HepG2 (cell line): ENCODE measurements around the gene PRELID1.
A peak's percentile ranks its signal among the peaks of the same experiment; 100 is the strongest.

Experiments used
- EP300 ChIP-seq, 3 experiments: sonication (generic) in 1 of 3; formaldehyde crosslinking in 1 of 3; IDR thresholded peaks; 2 replicates each; pipeline versions ENCODE4 v1.5.1 to v1.6.1; 2011 to 2020; ENCODE audit warnings: low read depth in 2 of 3, low read length in 2 of 3, borderline replicate concordance in 1 of 3, improper control_type of control experiment in 1 of 3, mild to moderate bottlenecking in 1 of 3, missing genetic modification reagents in 1 of 3, moderate library complexity in 1 of 3
- FOXP1 ChIP-seq, 2 experiments: fragments of 450-650 bp in 1 of 2; IDR thresholded peaks; 2 replicates each; pipeline ENCODE4 v1.6.1; 2017 to 2018; ENCODE audit warnings: antibody characterized with exemption in 1 of 2
- RAD21 ChIP-seq: fragments of 450-650 bp; formaldehyde crosslinking; IDR thresholded peaks from 2 replicates; pipeline ENCODE4 v1.5.0; 2020; ENCODE audit warnings: mild to moderate bottlenecking
- SATB2 ChIP-seq: sonication (generic); formaldehyde crosslinking; IDR thresholded peaks from 2 replicates; pipeline ENCODE4 v1.5.0; 2020; ENCODE audit warnings: missing genetic modification reagents
- SRF ChIP-seq: IDR thresholded peaks from 2 replicates; pipeline ENCODE4 v1.6.1; 2011; ENCODE audit warnings: mild to moderate bottlenecking, low read depth, low read length, moderate library complexity
- ZBTB7A ChIP-seq: sonication (generic); formaldehyde crosslinking; IDR thresholded peaks from 2 replicates; pipeline ENCODE4 v1.8.0; 2022; ENCODE audit warnings: mild to moderate bottlenecking, missing genetic modification reagents
- ZNF512 ChIP-seq: sonication (generic); formaldehyde crosslinking; IDR thresholded peaks from 2 replicates; pipeline ENCODE4 v1.4.0; 2020; ENCODE audit warnings: mild to moderate bottlenecking, missing genetic modification reagents
- ZNF589 ChIP-seq: sonication (generic); formaldehyde crosslinking; conservative IDR thresholded peaks from 2 replicates; pipeline ENCODE4 v1.8.0; 2022; ENCODE audit warnings: mild to moderate bottlenecking, moderate library complexity, missing genetic modification reagents
- TF ChIP-seq, protein P1 (sequence below): IDR thresholded peaks from 2 replicates; pipeline ENCODE4 v1.6.1; 2016; ENCODE audit warnings: mild to moderate bottlenecking
- TF ChIP-seq, protein P2 (sequence below): sonication (generic); formaldehyde crosslinking; IDR thresholded peaks from 2 replicates; pipeline ENCODE4 v1.5.1; 2020; ENCODE audit warnings: mild to moderate bottlenecking, missing genetic modification reagents, moderate library complexity
- TF ChIP-seq, protein P3 (sequence below): sonication (generic); formaldehyde crosslinking; conservative IDR thresholded peaks from 2 replicates; pipeline ENCODE4 v1.8.0; 2022; ENCODE audit warnings: low read depth, missing genetic modification reagents
- TF ChIP-seq, protein P4 (sequence below): sonication (generic); formaldehyde crosslinking; IDR thresholded peaks from 2 replicates; pipeline ENCODE4 v1.5.0; 2020; ENCODE audit warnings: mild to moderate bottlenecking, missing genetic modification reagents, moderate library complexity
- TF ChIP-seq, protein P5 (sequence below): sonication (generic); formaldehyde crosslinking; IDR thresholded peaks from 2 replicates; pipeline ENCODE4 v1.5.0; 2020; ENCODE audit warnings: missing genetic modification reagents
- TF ChIP-seq, protein P6 (sequence below): sonication (generic); formaldehyde crosslinking; IDR thresholded peaks from 2 replicates; pipeline ENCODE4 v1.4.0; 2020; ENCODE audit warnings: mild to moderate bottlenecking, missing genetic modification reagents

- no peak for TF ChIP-seq ZBTB7A (CRISPR knock-in tag)
- TF ChIP-seq ZNF589 (CRISPR knock-in tag): no peak
- TF ChIP-seq EP300 (IDR thresholded peaks at IDR 0.05; ENCODE audit: low read depth in 2 of 2, low read length in 2 of 2): no peak; a peak in 1 of 4 replicates
- TF ChIP-seq EP300 (CRISPR knock-in tag; IDR thresholded peaks at IDR 0.05; ENCODE audit: borderline replicate concordance): no peak
- TF ChIP-seq SATB2: no peak
- TF ChIP-seq, protein P1, sequence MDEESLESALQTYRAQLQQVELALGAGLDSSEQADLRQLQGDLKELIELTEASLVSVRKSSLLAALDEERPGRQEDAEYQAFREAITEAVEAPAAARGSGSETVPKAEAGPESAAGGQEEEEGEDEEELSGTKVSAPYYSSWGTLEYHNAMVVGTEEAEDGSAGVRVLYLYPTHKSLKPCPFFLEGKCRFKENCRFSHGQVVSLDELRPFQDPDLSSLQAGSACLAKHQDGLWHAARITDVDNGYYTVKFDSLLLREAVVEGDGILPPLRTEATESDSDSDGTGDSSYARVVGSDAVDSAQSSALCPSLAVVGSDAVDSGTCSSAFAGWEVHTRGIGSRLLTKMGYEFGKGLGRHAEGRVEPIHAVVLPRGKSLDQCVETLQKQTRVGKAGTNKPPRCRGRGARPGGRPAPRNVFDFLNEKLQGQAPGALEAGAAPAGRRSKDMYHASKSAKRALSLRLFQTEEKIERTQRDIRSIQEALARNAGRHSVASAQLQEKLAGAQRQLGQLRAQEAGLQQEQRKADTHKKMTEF: peak; percentile 91
- TF ChIP-seq, protein P2, sequence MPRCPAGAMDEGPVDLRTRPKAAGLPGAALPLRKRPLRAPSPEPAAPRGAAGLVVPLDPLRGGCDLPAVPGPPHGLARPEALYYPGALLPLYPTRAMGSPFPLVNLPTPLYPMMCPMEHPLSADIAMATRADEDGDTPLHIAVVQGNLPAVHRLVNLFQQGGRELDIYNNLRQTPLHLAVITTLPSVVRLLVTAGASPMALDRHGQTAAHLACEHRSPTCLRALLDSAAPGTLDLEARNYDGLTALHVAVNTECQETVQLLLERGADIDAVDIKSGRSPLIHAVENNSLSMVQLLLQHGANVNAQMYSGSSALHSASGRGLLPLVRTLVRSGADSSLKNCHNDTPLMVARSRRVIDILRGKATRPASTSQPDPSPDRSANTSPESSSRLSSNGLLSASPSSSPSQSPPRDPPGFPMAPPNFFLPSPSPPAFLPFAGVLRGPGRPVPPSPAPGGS (CRISPR knock-in tag): no peak
- TF ChIP-seq, protein P3, sequence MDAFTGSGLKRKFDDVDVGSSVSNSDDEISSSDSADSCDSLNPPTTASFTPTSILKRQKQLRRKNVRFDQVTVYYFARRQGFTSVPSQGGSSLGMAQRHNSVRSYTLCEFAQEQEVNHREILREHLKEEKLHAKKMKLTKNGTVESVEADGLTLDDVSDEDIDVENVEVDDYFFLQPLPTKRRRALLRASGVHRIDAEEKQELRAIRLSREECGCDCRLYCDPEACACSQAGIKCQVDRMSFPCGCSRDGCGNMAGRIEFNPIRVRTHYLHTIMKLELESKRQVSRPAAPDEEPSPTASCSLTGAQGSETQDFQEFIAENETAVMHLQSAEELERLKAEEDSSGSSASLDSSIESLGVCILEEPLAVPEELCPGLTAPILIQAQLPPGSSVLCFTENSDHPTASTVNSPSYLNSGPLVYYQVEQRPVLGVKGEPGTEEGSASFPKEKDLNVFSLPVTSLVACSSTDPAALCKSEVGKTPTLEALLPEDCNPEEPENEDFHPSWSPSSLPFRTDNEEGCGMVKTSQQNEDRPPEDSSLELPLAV (CRISPR knock-in tag): no peak
- TF ChIP-seq, protein P4, sequence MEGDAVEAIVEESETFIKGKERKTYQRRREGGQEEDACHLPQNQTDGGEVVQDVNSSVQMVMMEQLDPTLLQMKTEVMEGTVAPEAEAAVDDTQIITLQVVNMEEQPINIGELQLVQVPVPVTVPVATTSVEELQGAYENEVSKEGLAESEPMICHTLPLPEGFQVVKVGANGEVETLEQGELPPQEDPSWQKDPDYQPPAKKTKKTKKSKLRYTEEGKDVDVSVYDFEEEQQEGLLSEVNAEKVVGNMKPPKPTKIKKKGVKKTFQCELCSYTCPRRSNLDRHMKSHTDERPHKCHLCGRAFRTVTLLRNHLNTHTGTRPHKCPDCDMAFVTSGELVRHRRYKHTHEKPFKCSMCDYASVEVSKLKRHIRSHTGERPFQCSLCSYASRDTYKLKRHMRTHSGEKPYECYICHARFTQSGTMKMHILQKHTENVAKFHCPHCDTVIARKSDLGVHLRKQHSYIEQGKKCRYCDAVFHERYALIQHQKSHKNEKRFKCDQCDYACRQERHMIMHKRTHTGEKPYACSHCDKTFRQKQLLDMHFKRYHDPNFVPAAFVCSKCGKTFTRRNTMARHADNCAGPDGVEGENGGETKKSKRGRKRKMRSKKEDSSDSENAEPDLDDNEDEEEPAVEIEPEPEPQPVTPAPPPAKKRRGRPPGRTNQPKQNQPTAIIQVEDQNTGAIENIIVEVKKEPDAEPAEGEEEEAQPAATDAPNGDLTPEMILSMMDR: no peak
- no peak for TF ChIP-seq FOXP1 (IDR thresholded peaks at IDR 0.05)
- no peak for TF ChIP-seq FOXP1 (CRISPR knock-in tag; IDR thresholded peaks at IDR 0.05)
- TF ChIP-seq, protein P5, sequence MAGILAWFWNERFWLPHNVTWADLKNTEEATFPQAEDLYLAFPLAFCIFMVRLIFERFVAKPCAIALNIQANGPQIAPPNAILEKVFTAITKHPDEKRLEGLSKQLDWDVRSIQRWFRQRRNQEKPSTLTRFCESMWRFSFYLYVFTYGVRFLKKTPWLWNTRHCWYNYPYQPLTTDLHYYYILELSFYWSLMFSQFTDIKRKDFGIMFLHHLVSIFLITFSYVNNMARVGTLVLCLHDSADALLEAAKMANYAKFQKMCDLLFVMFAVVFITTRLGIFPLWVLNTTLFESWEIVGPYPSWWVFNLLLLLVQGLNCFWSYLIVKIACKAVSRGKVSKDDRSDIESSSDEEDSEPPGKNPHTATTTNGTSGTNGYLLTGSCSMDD (CRISPR knock-in tag): no peak
- no peak for TF ChIP-seq SRF
- TF ChIP-seq RAD21: peak; percentile 27; the same call in 1 of the 2 replicates
- TF ChIP-seq ZNF512 (CRISPR knock-in tag): no peak
- TF ChIP-seq, protein P6, sequence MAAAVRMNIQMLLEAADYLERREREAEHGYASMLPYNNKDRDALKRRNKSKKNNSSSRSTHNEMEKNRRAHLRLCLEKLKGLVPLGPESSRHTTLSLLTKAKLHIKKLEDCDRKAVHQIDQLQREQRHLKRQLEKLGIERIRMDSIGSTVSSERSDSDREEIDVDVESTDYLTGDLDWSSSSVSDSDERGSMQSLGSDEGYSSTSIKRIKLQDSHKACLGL (CRISPR knock-in tag): no peak
Measured at GRCh38 chr5:177351392-177352329, 48.1 kb downstream of the PRELID1 start, which contains the start of gene LMAN2.
